ENCODE data around the gene PAQR8. TPM values are rescaled to one million over a fixed set of nuclear protein-coding genes. Genes with fewer than 3 reads are reported as not detected.

PAQR8 gene
- total RNA-seq, 1 experiment from 2014 or later = 3.4 TPM

Other genes with a start within 250 kb of the PAQR8 start
- gene IL17A, start 175.8 kb upstream of the PAQR8 start, total RNA-seq (2014; rRNA removed; shearing (Covaris generic)) = not detected in 2 replicates
- gene IL17F, start 117.7 kb upstream of the PAQR8 start, total RNA-seq (2014; rRNA removed; shearing (Covaris generic)) = not detected in 2 replicates
- gene MCM3, start 77.4 kb upstream of the PAQR8 start, total RNA-seq (2014; rRNA removed; shearing (Covaris generic)) = 153 and 155 TPM in 2 replicates
- 11.7 and 14.6 TPM in 2 replicates for gene EFHC1, start 58.2 kb downstream of the PAQR8 start, total RNA-seq (2014; rRNA removed; shearing (Covaris generic))
- 28.4 and 28.8 TPM in 2 replicates for gene TRAM2, start 214.9 kb downstream of the PAQR8 start, total RNA-seq (2014; rRNA removed; shearing (Covaris generic))

Data from SJCRH30 (cell line).